Esophagus muscularis mucosa (tissue), 3 donors: ENCODE measurements around the gene CORIN.
"Not testable (repeated sequence)": the region's sequence is repeated elsewhere in the genome, so short reads cannot be mapped to it uniquely, and the experiment has no call there.

Experiments used
- POLR2A ChIP-seq: fragments of 450-650 bp; IDR thresholded peaks from one replicate; pipeline ENCODE4 v1.6.1; 2017; ENCODE audit warnings: antibody characterized with exemption, moderate library complexity, mild to moderate bottlenecking, low read depth
- TF ChIP-seq, protein P1 (sequence below), 3 experiments: fragments of 200-600 bp in 2 of 3; fragments of 450-650 bp in 1 of 3; sonication (generic) in 2 of 3; IDR thresholded peaks; one replicate each; pipeline ENCODE4 v1.5.1; 2017 to 2019; ENCODE audit warnings: antibody characterized with exemption in 3 of 3, mild to moderate bottlenecking in 2 of 3, moderate library complexity in 1 of 3

GRCh38 chr4:47753316-47753715 is 84.6 kb downstream of the CORIN start:
- TF ChIP-seq POLR2A = not testable (repeated sequence)
- TF ChIP-seq, protein P1, sequence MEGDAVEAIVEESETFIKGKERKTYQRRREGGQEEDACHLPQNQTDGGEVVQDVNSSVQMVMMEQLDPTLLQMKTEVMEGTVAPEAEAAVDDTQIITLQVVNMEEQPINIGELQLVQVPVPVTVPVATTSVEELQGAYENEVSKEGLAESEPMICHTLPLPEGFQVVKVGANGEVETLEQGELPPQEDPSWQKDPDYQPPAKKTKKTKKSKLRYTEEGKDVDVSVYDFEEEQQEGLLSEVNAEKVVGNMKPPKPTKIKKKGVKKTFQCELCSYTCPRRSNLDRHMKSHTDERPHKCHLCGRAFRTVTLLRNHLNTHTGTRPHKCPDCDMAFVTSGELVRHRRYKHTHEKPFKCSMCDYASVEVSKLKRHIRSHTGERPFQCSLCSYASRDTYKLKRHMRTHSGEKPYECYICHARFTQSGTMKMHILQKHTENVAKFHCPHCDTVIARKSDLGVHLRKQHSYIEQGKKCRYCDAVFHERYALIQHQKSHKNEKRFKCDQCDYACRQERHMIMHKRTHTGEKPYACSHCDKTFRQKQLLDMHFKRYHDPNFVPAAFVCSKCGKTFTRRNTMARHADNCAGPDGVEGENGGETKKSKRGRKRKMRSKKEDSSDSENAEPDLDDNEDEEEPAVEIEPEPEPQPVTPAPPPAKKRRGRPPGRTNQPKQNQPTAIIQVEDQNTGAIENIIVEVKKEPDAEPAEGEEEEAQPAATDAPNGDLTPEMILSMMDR (IDR thresholded peaks at IDR 0.05) = not testable (repeated sequence)
